ENCODE data around the gene MAGI1. TPM values are rescaled to one million over a fixed set of nuclear protein-coding genes. Genes with fewer than 3 reads are reported as not detected.

The MAGI1 gene
- total RNA-seq, 1 donor from 2014 or later, result 33.1 TPM

DNA sequence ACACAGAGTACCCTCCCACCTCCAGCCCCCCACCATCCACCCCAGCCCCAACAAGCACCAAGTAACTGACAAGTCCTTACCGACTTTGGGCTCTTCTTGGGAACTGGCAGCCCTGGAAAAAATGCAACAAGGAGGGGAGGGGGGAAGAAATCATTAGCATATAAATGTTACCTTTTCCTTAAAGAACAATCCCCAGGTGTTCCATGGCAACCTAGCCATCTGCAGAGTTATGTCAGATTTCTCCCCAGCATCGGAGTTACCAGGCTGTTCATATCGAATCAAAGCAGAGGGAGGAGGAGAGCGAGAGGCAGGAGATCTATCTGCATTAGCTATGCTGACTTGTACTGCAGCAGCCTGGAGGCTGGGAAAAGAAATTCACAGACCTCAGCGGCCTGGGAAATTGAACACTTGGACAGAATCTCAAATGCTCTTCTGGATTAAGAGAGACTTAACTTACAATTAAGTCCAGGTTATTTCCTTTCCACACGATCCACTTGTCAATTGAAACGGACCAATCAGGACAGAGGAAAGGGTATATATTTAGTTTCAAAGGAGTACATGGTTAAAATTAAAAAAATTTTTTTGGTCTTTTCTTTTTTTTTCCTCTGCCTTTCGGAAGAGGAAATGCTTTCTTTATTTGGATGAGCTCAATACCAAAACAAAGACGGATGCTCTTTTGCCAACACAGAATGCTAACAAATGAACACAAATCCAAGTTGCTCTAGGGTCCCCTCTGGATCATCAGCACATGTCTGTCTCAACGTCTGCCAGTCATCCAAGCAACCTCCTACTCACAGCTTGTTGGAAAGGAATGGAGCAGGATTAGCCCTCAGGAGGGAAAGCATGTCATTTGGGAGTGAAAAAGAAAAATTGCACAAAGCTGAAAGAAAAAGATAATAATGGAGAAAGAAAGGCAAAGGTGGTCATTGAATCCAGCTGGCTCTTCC, 637.1 kb downstream of the MAGI1 start:
- DNase-seq (ENCODE audit: missing footprints), result no peak
- intact Hi-C loops (cut with DNase I), result no loop called here
- ATAC-seq, result no peak

DNA sequence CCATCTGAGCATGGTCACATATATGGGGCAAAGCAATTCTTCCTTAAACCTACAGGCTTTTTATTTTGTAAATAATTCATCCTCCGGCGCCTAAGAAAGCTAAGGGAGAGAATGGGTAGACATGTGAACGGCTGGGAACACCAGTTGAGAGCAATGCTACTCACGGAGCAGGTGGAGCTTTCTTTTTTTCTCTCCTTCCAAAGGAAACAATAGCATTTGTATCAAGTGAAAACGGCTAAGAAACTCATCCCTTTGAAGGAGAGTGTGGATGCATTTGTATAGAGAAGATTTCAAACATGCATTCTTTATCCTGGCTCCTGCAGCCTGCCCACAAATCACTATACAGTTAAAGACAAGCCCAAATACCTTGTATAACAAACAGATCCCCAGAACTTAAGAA, 637.8 kb downstream of the MAGI1 start:
- intact Hi-C loops (cut with DNase I), result no loop called here
- DNase-seq (ENCODE audit: missing footprints) (no peak), ATAC-seq (no peak)

DNA sequence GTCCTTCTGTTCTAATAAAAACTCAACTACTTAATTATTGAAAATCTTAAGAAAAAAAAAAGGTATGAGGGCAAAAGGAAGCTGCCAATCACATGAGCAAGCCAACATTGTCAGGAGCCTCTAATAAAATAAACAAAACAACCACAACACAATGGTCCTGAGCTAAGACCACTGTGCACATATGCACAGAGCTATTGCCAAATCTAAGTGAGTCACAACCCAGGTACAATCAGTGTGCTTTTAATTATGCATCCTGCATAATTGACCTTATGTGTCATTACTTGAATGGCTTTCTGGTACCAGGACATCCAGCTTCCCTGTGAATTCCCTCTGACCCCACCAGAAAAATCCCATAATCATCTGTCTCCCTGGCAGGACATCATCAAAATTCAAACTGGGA, 639.8 kb downstream of the MAGI1 start:
- DNase-seq (ENCODE audit: missing footprints) (no peak), ATAC-seq (no peak)
- intact Hi-C loops (cut with DNase I), result no loop called here

DNA sequence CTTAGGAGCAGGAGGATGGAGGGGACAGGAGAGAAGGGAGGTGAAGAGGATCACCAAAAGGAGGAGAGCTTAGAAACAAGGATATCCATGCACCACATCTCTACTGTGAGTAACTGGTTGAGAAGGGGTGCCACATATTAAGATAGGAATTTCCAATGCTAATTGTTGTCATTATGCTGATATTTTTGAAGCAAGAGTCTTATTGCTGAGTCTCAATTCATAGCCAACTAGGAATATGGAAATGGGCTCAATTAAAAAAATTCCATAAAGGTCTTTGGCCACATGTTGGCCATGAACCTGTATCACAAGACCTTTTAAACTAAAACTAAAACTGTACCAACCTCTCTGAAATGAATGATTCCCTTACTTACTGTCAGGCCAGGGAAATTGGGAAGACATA, 642.6 kb downstream of the MAGI1 start:
- ATAC-seq (no peak), DNase-seq (ENCODE audit: missing footprints) (no peak)
- intact Hi-C loops (cut with DNase I), result no loop called here

DNA sequence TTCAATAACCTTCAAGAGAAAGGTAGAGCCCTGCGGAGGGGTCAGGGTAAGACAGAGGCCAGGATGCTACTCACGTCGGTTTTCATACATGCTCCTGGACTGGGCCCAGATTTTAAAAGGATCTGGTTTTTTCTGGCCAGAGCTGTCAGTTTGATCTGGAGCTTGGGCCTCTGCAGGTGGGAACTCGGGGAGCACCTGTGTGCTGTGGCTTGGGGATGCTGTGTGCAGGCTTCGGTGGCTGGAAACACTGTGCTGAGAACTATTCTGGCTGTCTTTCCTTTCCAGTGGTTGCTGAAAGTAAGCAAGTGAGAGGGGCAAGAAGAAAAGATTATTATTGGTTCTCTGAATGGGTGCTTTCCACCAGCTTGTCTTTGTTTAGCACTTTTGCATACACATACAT, 647.6 kb downstream of the MAGI1 start:
- ATAC-seq (no peak), DNase-seq (ENCODE audit: missing footprints) (no peak)
- intact Hi-C loops (cut with DNase I), result no loop called here

DNA sequence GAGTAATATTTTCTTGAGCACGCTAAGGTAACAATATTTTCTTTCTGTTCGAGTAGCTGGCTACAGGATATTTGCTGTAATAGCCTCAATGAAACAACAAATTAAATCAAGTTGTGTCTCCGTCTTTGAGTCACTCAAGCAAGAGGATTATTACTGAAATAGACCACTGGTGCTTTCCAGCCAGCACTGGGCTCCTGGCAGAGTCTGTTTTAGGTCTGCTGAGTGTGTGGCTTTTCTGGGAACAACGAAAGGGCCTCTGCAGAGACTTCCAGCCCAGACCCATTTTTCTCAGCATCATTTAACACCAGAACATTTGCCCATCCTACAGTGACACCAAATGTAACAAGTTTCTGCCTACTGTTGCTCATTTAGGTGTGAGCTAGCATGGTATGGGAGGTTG, 652.9 kb downstream of the MAGI1 start:
- intact Hi-C loops (cut with DNase I), result no loop called here
- DNase-seq (ENCODE audit: missing footprints) (no peak), ATAC-seq (no peak)

DNA sequence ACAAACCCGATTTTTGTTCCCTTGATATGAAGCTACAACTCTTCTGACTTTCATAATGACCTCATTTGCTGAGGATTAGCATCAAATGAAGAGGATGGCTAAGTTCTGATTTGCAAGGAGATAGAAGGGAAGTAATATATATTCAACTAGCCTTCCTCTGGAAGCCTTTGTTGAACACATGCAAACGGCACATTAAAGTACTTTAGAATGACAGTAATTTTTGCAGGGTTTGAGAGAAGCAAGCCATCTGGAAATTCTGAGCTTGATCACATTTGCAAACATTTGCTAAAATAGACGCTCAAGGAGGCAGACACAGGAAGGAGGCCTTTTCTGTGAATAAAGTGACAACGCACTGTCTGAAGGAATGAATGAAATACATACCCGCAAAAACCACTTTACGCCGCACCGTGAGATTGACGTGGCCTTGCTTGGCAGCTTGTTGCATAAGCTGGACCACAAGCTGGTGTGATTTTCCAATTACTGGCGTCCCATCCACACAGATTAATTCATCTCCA, 657.2 kb downstream of the MAGI1 start:
- intact Hi-C loops (cut with DNase I), result no loop called here
- no peak for DNase-seq (ENCODE audit: missing footprints)
- ATAC-seq, result no peak

DNA sequence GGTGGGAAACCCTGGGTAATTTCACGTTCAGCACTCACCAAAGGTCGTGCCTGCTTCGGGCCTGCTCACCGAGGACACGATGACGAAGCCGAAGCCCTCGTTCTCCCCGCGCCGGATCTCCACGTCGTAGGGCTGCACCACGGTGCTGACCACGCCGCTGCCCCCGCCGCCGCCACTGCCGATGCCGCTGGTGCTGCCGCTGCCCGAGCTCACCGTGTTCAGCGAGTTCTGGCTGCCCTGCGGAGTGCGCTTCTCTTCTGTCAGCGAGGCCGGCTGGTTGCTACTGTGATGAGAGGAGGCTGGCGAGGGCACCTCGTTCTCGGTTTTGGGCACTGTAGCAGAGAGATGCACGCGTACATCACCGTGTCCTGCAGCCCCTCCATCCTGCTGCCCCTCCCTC, 659.5 kb downstream of the MAGI1 start:
- ATAC-seq (no peak), DNase-seq (ENCODE audit: missing footprints) (no peak)

DNA sequence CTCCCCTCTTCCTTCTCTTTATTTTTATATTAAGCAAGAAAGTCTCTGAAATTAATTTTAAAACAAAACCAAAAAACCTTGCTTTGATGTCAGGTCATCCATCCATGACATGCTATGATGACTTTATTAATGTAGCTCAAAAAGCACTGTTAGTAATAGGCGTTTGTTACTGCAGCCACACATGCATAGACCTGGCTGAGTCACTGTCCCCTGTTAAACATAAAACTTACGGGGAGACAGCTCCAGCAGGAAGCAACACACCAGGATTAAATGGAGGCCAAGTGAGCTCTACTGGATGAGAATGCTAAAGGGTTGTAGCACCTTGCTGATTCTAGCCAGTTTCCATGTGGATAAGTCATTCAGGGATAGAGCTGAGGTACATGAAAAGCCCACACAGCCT, 661.1 kb downstream of the MAGI1 start:
- no peak for DNase-seq (ENCODE audit: missing footprints)
- intact Hi-C loops (cut with DNase I), result no loop called here
- ATAC-seq, result no peak

More for the DNA sequence above, 659.5 kb downstream of the MAGI1 start:
- intact Hi-C loops (cut with DNase I), result no loop called here

DNA sequence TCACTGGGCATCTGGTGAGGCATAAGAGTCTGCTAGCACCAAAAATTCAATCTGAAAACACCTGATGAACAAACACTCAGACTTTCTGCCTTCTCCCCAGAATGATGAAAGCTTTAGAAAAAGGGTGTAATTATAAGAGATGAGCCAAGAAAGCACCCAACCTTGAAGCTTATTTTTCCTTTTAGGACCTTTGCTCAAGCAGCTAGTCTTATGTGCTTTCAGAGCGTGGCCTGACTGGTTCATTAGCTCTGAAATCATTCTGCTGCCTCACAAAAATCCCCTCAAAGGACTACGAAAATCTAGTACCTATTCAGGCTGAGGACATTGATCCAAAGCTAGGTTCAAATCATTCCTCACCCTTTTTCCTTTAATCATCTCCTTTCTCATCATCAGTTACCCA, 662.3 kb downstream of the MAGI1 start:
- intact Hi-C loops (cut with DNase I), result no loop called here
- DNase-seq (ENCODE audit: missing footprints), result no peak
- ATAC-seq, result no peak

DNA sequence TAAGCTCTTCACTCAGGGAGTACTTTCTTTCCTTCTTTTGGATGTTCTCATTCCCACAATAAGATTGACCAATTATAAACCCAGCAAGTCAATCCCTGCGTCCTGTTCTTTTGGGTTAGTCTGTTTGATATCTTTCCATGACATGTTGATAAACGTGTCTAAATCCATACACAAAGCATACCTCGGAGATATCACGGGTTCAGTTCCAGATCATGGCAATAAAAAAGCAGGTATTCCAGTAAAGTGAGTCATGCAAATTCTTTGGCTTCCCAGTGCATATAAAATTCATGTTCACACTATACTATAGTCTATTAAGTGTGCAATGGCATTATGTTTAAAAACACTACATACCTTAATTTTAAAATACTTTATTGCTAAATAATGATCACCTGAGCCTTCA, 667.7 kb downstream of the MAGI1 start:
- ATAC-seq (no peak), DNase-seq (ENCODE audit: missing footprints) (no peak)
- intact Hi-C loops (cut with DNase I), result no loop called here

DNA sequence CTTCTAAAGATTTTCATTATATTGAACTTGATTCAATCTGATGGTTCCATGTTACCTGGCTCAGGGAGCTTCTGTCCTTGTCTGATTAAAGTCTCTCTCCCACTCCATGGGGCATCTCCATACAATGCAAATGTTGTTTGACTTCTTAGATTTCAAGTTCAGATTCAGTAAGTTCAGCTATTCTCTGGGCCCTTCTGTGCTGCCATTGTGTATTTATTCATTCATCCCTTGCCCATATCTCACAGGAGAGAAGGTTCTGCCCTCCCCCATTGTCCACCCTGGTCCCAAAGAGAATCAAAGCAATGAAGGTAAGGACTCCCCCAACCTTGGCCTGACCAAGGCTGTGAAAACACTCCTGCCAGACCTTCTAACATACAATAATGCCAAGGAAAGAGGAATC, 669.9 kb downstream of the MAGI1 start:
- DNase-seq (ENCODE audit: missing footprints) (no peak), ATAC-seq (no peak)
- intact Hi-C loops (cut with DNase I), result no loop called here

DNA sequence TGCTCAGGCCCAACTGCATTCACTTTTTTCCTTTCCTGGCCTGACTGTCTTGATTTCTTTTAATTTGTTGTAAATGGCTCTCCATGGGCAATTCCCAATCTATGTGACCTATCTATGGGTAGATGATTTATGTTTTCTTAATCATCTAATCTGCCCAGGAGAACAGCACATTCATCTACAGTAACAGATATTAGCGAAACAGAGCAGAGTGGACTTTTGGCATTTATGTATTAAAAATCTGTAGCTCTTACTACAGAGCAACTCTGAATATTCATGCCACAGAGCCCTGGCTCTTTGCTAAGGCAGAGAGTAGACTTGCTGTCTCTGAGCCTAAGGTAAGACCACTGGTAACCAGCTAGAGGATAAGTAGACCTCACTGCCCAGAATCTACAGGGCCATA, 676.0 kb downstream of the MAGI1 start:
- intact Hi-C loops (cut with DNase I), result no loop called here
- DNase-seq (ENCODE audit: missing footprints), result no peak
- no peak for ATAC-seq

DNA sequence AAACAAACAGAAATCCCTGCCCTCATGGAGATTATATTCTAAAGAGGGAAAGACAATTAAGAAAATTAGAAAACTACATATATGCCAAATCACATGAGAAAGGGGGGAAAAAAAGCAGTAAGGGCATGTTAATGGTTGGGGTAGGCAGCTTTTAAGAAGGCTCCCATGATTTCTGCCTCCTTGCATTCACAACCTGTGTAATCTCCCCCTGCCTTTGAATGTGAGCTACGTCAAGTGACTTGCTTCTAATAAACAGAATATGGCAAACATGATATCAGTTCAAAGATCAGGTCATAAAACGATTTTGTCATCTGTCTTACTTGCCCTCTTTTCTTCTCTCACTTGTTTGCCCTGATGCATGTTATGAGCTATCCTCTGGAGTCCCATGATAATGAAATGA, 677.3 kb downstream of the MAGI1 start:
- DNase-seq (ENCODE audit: missing footprints) (no peak), ATAC-seq (no peak)
- intact Hi-C loops (cut with DNase I), result no loop called here

DNA sequence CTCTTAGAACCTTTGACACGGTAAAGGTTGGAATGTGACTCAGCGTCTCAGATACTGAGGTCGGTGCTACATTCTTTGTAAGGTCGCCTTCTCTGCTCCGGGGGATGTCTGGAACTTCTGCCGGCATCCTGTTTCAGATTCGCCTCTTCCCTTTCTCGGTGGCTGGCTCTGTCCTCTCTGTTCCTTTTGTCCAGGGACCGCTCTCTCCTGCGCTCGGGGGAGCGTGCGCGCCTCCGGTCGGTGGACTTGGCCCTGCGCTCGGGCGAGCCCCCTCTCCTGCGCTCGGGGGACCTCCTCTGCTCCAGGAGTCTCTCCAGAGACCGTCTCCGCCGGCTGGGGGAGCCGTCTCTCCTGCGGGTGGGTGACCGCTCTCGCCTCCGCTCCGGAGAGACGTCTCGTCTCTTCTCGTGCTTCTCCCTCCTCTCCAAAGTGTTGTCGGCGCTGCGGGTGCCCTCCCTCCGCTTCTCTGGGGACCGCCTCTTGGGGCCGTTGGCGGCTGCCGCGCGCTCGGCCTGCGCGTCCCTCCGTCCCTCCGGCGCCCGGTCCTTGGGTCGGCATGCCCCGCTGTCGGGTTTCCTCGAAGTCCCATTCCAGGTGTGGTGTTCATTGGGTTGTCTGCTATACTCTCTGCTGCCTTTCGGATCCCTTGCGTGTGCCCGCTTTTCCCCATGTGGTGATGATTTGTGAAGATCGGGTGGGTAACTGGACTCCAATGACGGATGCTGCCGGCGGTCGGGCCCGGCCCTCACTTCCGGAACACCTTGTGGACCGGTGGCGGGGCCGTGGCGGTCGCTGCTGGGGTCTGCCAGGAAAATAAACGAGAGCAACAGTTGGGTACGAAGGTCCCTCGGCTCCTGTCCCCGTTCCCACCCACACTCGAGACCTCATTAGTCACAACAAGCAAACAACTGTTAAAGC, 682.1 kb downstream of the MAGI1 start:
- DNase-seq (ENCODE audit: missing footprints) (peak; percentile 58), ATAC-seq (no peak)

DNA sequence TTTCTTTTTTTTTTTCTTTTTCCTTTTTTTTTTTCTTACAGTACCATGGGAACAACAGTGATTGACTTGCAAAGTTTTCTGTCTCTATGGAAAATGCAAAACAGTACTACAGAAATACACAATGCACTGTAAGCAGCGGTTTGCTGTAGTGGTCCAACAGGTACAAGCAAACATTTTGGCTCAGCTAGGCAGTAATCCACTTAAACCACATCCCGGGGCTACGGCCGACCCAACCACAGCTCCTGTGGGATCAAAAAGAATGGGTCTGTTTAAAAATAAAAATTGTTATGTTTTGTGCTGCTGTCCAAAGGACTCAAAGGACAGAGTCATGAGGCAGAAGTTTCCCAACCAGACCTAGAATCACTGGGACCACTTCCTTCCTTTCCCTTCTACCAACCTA, 683.8 kb downstream of the MAGI1 start:
- intact Hi-C loops (cut with DNase I), result no loop called here
- no peak for ATAC-seq
- no peak for DNase-seq (ENCODE audit: missing footprints)

More for the DNA sequence above, 682.1 kb downstream of the MAGI1 start:
- intact Hi-C loops (cut with DNase I), result no loop called here

DNA sequence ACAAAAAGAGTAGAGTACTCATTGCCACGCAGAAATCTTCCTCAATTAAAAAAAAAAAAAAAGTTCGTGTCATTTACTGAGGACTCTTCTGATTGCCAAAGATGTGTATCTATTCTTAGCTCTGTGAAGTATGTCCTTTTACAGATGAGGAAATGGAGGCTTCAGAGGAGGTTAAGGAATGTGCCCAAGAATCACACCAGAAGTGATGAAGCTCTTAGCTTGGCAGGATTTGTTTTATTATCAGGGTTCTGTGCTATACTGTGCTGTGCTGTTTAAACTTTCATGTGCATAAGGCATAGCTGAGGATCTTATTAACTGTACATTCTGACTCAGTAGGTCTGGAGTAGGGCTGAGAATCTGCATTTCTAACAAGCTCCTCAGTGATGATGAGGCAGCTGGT, 685.8 kb downstream of the MAGI1 start:
- intact Hi-C loops (cut with DNase I), result no loop called here
- no peak for DNase-seq (ENCODE audit: missing footprints)
- ATAC-seq, result no peak

DNA sequence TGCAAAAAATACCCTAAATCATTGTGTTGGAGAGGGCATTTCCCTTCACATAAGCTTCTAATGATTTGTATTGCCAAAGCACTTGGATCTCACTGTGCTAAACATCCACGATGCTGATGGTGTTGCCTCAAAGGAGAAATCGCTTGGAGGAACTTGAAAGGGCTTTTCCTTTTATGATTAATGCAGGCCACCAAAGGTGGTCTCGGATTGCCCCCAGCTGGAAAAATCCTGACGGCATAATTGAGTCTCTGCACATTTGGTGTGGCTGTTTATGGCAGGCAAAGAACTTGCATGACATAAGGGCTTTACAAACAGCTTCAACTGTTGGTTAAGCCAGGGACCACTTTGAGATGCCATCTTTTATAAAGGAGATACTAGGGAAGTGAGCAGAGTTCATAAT, 687.0 kb downstream of the MAGI1 start:
- ATAC-seq (no peak), DNase-seq (ENCODE audit: missing footprints) (no peak)
- intact Hi-C loops (cut with DNase I), result no loop called here

DNA sequence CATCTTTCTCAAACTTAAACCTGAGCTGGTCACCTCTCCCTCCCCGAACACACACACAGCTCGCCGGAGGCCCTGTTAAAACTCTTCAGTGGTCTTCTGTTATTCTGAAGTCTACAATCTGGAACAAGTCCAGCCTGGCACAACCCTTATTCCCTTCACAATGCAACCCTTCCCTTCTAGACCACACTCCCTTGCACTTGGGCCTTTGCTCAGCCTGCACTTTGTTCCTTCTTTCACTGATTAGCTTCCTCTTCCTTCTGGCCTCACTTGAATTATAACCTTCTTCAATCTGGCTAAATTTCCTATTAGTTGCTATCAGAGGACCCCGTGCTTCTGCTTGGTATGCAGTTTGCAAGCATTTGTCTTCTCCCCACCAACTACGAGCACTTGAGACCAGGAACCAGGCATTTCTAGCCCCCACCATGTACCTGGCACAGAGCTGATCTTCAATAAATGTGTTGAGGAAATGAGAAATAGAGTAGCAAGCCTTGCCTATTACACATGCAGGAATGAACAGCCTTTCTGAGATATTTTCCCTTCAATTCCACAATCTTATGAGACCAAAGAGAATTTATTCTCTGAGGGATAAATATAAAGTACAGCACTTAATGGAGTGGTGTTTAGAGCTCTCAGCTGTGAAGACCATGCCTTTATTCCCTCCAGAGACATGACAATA, 687.8 kb downstream of the MAGI1 start:
- DNase-seq (ENCODE audit: missing footprints) (no peak), ATAC-seq (no peak)
- intact Hi-C loops (cut with DNase I), result no loop called here

Data from Right ventricle myocardium inferior (tissue), 1 donor.